Measurements from ENCODE around the gene CCDC9B.

The CCDC9B gene

DNA sequence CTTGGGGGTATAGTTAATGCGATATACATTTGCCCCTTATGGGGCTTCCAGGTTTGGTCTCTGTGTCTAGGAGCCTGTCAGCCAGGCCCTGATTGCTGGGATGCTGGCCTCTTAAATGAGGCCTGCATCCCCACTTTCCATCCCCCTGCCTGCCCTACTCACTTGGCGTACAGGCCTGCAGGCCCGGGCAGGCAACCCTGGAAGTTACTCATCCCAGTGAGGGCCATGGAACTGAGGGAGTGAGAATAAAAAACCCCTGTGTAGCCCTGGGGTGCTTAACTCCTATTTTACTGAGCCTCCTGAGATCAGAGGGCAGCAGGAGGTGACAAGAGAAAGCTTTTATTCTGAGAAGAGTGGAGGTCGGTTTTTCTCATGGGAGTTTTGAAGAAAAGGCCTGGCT, 19.3 kb upstream of the CCDC9B start:
- no peaks in the 10 kb centered on the region for H3K27me3 ChIP-seq (ENCODE audit: control insufficient read depth, low read length)
- H3K4me1 ChIP-seq (ENCODE audit: control insufficient read depth, low read length), result peaks cover 12% of the 10 kb centered on the region
- no peak overlapping the region for H3K27ac ChIP-seq (ENCODE audit: low read depth, low read length)
- TF ChIP-seq, protein P1, sequence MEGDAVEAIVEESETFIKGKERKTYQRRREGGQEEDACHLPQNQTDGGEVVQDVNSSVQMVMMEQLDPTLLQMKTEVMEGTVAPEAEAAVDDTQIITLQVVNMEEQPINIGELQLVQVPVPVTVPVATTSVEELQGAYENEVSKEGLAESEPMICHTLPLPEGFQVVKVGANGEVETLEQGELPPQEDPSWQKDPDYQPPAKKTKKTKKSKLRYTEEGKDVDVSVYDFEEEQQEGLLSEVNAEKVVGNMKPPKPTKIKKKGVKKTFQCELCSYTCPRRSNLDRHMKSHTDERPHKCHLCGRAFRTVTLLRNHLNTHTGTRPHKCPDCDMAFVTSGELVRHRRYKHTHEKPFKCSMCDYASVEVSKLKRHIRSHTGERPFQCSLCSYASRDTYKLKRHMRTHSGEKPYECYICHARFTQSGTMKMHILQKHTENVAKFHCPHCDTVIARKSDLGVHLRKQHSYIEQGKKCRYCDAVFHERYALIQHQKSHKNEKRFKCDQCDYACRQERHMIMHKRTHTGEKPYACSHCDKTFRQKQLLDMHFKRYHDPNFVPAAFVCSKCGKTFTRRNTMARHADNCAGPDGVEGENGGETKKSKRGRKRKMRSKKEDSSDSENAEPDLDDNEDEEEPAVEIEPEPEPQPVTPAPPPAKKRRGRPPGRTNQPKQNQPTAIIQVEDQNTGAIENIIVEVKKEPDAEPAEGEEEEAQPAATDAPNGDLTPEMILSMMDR (IDR thresholded peaks at IDR 0.05; ENCODE audit: low read depth, low read length, poor library complexity, severe bottlenecking), result no peak
- no peaks in the 10 kb centered on the region for H3K9me3 ChIP-seq (ENCODE audit: control insufficient read depth, insufficient read depth, low read length)
- H3K4me3 ChIP-seq (ENCODE audit: low read length), result no peak overlapping the region
- H4K20me1 ChIP-seq (ENCODE audit: control insufficient read depth, insufficient read depth, low read depth, low read length), result no peaks in the 10 kb centered on the region
- no peak overlapping the region for H3K4me2 ChIP-seq (ENCODE audit: low read length)
- no peaks in the 10 kb centered on the region for H3K9me2 ChIP-seq (replicated peaks; ENCODE audit: control insufficient read depth, low read length)
- no peaks in the 10 kb centered on the region for H3K36me3 ChIP-seq (ENCODE audit: control insufficient read depth, low read length)
- no peaks in the 10 kb centered on the region for H3K79me2 ChIP-seq (ENCODE audit: control insufficient read depth, low read length)
- H3F3A ChIP-seq (ENCODE audit: control insufficient read depth, insufficient read depth), result no peaks in the 10 kb centered on the region

- Histone ChIP-seq H3K9me3 (ENCODE audit: control insufficient read depth, insufficient read depth, low read length) (no peaks in the 10 kb centered on the region), H3F3A (ENCODE audit: control insufficient read depth, insufficient read depth) (no peaks in the 10 kb centered on the region), H4K20me1 (ENCODE audit: control insufficient read depth, insufficient read depth, low read depth, low read length) (no peaks in the 10 kb centered on the region), H3K9me2 (replicated peaks; ENCODE audit: control insufficient read depth, low read length) (no peaks in the 10 kb centered on the region), H3K4me1 (ENCODE audit: control insufficient read depth, low read length) (peaks cover 12% of the 10 kb centered on the region), H3K27ac (ENCODE audit: low read depth, low read length) (no peak overlapping the region), H3K36me3 (ENCODE audit: control insufficient read depth, low read length) (no peaks in the 10 kb centered on the region), H3K79me2 (ENCODE audit: control insufficient read depth, low read length) (no peaks in the 10 kb centered on the region), H3K4me3 (ENCODE audit: low read length) (peak overlapping the region; percentile 75), H3K27me3 (ENCODE audit: control insufficient read depth, low read length) (peaks cover under 1% of the 10 kb centered on the region; the same call in 1 of the 2 replicates), H3K4me2 (ENCODE audit: low read length) (peak overlapping the region; percentile 83)
- TF ChIP-seq EZH2phosphoT487 (IDR thresholded peaks at IDR 0.05; ENCODE audit: borderline replicate concordance, low read length), result no peak
- TF ChIP-seq, protein P1 (IDR thresholded peaks at IDR 0.05; ENCODE audit: low read depth, low read length, poor library complexity, severe bottlenecking), result peak; percentile 50
Measured at GRCh38 chr15:40358471-40359353, 18.0 kb upstream of the CCDC9B start.

DNA sequence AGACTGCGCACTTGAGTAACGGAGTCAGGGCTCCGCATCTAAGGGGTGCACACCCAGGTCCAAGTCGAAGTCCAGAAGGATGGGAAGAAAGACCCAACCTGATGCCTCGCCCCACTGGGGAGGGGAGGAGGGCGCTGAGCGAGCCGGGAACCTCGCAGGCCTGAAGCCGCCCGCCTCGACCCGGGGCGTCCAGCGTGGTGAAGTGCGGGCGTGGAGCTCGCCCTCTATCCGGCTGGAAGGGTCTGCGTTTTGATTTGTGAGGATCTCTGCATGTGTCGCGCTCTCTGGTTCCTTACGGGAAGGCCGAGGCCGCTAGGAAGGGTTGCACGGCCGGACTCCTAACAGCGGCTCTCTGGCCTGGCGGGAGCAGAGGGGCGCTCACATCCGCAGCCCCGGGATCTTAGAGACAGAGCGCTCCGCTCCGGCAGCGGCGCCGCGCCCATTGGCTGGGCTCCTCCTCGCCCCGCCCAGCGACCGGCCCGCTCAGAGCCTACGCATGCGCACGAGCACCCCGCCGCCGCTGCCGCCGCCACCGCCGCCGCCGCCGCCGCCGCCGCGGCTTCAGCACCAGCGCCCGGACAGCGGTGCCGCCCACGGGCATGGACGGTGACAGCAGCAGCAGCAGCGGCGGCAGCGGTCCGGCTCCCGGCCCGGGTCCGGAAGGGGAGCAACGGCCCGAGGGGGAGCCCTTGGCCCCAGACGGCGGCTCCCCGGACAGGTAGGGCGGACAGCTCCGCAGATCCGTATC, 17.2 kb upstream of the CCDC9B start, which contains the start of gene DISP2:
Gene DISP2, plus strand, starts transcription at position 497 of the 748 bp plus-strand sequence. Its CDS starts 103 bp downstream, at position 600.
- no peaks in the 10 kb centered on the region for H3K9me3 ChIP-seq (ENCODE audit: control insufficient read depth, insufficient read depth, low read length)
- H3K27ac ChIP-seq (ENCODE audit: low read depth, low read length), result no peak within 1 kb of the TSS
- no peaks in the 10 kb centered on the region for H4K20me1 ChIP-seq (ENCODE audit: control insufficient read depth, insufficient read depth, low read depth, low read length)
- H3F3A ChIP-seq (ENCODE audit: control insufficient read depth, insufficient read depth), result no peaks in the 10 kb centered on the region
- H3K4me3 ChIP-seq (ENCODE audit: low read length), result peak within 1 kb of the TSS; percentile 75
- TF ChIP-seq, protein P1 (IDR thresholded peaks at IDR 0.05; ENCODE audit: low read depth, low read length, poor library complexity, severe bottlenecking), result no peak
- no peak for TF ChIP-seq EZH2phosphoT487 (IDR thresholded peaks at IDR 0.05; ENCODE audit: borderline replicate concordance, low read length)
- no peaks in the 10 kb centered on the region for H3K79me2 ChIP-seq (ENCODE audit: control insufficient read depth, low read length)
- H3K4me2 ChIP-seq (ENCODE audit: low read length), result peak within 1 kb of the TSS; percentile 83
- no peaks in the 10 kb centered on the region for H3K9me2 ChIP-seq (replicated peaks; ENCODE audit: control insufficient read depth, low read length)
- H3K36me3 ChIP-seq (ENCODE audit: control insufficient read depth, low read length), result no peaks in the 10 kb centered on the region
- peaks cover 12% of the 10 kb centered on the region for H3K4me1 ChIP-seq (ENCODE audit: control insufficient read depth, low read length)
- peaks cover 5% of the 10 kb centered on the region; the same call in 1 of the 2 replicates for H3K27me3 ChIP-seq (ENCODE audit: control insufficient read depth, low read length)
